Mesothelial cell of epicardium (in vitro differentiated cells): Measurements from ENCODE around the gene ZDHHC18. TPM values are rescaled to one million over a fixed set of nuclear protein-coding genes. Genes with fewer than 3 reads are reported as not detected.

Experiments
- DNase-seq, 2 experiments: peaks; one replicate each; pipeline ENCODE4 v3.0.0; 2021; ENCODE audit warnings: low spot score in 2 of 2; ENCODE audit not compliant: unreplicated experiment in 2 of 2
- H3K27ac Mint-ChIP-seq: 2 replicates; pipeline ENCODE4 v1.8.0; 2021; ENCODE audit warnings: mixed read lengths
- H3K27me3 Mint-ChIP-seq: 2 replicates; pipeline ENCODE4 v1.8.0; 2021; ENCODE audit warnings: low read depth, mixed read lengths
- H3K36me3 Mint-ChIP-seq: 2 replicates; pipeline ENCODE4 v1.8.0; 2021; ENCODE audit warnings: mixed read lengths
- H3K4me1 Mint-ChIP-seq: 2 replicates; pipeline ENCODE4 v1.8.0; 2021; ENCODE audit warnings: mixed read lengths
- H3K4me3 Mint-ChIP-seq: 2 replicates; pipeline ENCODE4 v1.8.0; 2021; ENCODE audit warnings: mild to moderate bottlenecking, moderate library complexity, mixed read lengths
- H3K9me3 Mint-ChIP-seq: 2 replicates; pipeline ENCODE4 v1.8.0; 2021; ENCODE audit warnings: mixed read lengths
- total RNA-seq: library from RNA; stranded (reverse); gene quantifications from 3 replicates; pipeline ENCODE4 v1.2.1, GENCODE V29; 2021
- TF ChIP-seq, protein P1 (sequence below): fragments of 200-600 bp; sonication (generic); IDR thresholded peaks from one replicate; pipeline ENCODE4 v1.5.0; 2021; ENCODE audit warnings: antibody characterized with exemption; ENCODE audit not compliant: unreplicated experiment

Gene ZDHHC18
- total RNA-seq, 1 donor from 2014 or later = 28.8 TPM

DNA sequence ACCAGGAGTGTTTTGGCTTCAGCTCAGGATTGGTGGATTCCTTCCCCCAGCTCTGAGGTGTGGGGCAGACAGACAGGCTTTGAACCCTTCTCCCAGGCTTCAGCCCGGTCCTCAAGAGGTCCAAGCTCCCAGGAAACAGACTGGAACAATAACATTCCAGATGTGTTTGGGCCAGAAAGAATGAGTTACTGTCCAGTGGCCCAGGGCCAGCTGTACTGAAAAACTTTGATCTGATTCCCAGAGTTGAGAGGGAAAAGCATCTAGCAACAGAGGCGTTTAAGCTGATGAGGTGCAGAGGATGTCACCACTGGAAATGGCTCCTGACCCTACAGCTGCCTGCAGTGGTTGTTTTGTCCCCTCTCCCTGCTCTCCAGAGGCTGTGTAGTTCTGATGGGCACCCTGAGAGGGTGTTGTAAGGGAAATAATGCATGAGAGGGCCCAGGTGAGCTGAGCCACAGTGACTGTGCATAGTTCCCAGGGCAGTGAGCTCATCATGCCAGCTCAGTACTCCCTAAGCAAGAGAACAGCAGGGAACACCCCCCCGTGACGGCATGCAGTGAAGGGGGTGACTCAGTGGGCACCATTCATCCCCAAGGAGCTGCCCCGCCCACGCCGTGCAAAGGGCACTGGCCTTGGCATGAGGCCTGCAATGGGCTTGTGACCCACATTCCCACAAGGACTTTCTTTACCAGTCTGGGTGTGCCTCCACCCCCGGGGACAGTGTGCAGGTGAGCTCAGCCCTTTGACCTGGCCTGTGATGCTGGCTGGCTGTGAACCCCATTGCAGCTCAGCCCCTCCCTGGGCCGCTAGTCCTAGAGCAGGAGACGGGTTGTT lies 22.7 kb downstream of the ZDHHC18 start:
- no peak overlapping the region for H3K4me3 Mint-ChIP-seq
- no peak for DNase-seq
- H3K4me1 Mint-ChIP-seq = no peaks in the 10 kb centered on the region
- TF ChIP-seq, protein P1, sequence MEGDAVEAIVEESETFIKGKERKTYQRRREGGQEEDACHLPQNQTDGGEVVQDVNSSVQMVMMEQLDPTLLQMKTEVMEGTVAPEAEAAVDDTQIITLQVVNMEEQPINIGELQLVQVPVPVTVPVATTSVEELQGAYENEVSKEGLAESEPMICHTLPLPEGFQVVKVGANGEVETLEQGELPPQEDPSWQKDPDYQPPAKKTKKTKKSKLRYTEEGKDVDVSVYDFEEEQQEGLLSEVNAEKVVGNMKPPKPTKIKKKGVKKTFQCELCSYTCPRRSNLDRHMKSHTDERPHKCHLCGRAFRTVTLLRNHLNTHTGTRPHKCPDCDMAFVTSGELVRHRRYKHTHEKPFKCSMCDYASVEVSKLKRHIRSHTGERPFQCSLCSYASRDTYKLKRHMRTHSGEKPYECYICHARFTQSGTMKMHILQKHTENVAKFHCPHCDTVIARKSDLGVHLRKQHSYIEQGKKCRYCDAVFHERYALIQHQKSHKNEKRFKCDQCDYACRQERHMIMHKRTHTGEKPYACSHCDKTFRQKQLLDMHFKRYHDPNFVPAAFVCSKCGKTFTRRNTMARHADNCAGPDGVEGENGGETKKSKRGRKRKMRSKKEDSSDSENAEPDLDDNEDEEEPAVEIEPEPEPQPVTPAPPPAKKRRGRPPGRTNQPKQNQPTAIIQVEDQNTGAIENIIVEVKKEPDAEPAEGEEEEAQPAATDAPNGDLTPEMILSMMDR = no peak
- no peaks in the 10 kb centered on the region for H3K9me3 Mint-ChIP-seq
- no peak overlapping the region for H3K27ac Mint-ChIP-seq
- H3K36me3 Mint-ChIP-seq = peaks cover 46% of the 10 kb centered on the region
- no peaks in the 10 kb centered on the region for H3K27me3 Mint-ChIP-seq

DNA sequence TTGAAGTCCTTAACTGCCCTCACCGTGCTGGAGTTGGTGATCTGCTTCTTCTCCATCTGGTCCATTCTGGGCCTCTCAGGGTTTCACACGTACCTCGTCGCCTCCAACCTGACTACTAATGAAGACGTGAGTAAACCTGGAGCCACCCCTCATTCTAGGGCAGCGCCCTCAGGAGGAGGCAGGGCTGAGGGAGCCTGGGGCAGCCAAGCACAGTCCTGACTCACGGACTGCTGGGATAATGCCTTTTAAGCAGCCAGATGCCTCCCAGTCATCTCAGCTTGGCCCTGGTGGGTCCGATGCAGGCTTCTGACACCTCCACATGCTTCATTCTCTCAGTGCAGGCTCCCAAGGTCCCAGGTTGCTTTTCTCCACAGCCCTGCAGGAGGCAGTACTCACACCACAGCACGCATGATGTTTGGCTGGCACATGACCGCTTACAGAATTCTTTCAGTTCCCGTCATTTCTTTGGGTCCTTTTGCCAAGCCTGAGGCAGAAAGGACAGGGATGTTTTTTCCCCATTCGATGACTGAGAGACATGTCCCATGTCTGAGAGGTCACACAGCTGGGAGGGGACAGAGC lies 24.7 kb downstream of the ZDHHC18 start:
- no peak overlapping the region for H3K27ac Mint-ChIP-seq
- H3K9me3 Mint-ChIP-seq = no peaks in the 10 kb centered on the region
- H3K4me3 Mint-ChIP-seq = no peak overlapping the region
- peaks cover 3% of the 10 kb centered on the region for H3K4me1 Mint-ChIP-seq
- peaks cover 53% of the 10 kb centered on the region for H3K36me3 Mint-ChIP-seq
- no peaks in the 10 kb centered on the region for H3K27me3 Mint-ChIP-seq
- DNase-seq = no peak
- TF ChIP-seq, protein P1 = no peak

DNA sequence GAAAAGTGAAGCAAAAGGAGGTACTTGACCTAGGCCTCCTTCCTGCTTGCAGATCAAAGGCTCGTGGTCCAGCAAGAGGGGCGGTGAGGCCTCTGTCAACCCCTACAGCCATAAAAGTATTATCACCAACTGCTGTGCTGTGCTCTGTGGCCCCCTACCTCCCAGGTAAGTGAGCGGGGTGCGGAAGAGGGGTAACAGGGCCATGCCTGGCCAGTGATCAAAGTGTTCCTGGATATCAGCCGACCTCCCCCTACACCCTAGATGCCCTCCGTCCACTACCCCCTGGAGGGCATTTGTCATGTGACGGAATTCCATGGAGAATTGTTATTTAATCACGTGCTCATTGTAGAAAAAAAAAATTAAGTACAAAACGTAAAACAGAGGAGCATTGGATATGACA lies 26.2 kb downstream of the ZDHHC18 start:
- H3K4me1 Mint-ChIP-seq = peaks cover 11% of the 10 kb centered on the region
- TF ChIP-seq, protein P1 = no peak
- H3K36me3 Mint-ChIP-seq = peaks cover 45% of the 10 kb centered on the region
- H3K27me3 Mint-ChIP-seq = no peaks in the 10 kb centered on the region
- H3K27ac Mint-ChIP-seq = no peak overlapping the region
- no peak overlapping the region for H3K4me3 Mint-ChIP-seq
- no peaks in the 10 kb centered on the region for H3K9me3 Mint-ChIP-seq
- DNase-seq = no peak

DNA sequence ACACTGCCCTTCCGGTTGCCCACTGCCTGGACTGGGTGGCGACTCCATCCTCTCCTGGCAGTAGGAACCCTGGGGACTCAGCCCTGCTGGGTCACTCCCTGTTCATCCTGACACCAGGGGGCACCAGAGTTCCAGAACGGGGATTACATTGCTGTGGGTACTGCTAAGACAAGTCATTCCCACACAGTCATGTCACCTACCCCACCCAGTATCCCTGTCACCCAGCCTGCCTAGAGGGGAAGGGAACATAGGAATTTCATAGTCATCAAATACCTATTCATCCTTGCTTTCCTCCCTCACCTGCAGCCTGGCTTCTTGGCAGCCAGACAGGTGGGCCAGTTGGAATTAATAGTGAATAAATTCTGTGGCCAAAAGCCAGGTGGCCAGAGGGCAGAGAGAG lies 26.7 kb downstream of the ZDHHC18 start:
- peaks cover 11% of the 10 kb centered on the region for H3K4me1 Mint-ChIP-seq
- H3K27ac Mint-ChIP-seq = no peak overlapping the region
- H3K9me3 Mint-ChIP-seq = no peaks in the 10 kb centered on the region
- H3K4me3 Mint-ChIP-seq = no peak overlapping the region
- DNase-seq = peak; percentile 63 to 84
- TF ChIP-seq, protein P1 = peak; percentile 61
- no peaks in the 10 kb centered on the region for H3K27me3 Mint-ChIP-seq
- H3K36me3 Mint-ChIP-seq = peaks cover 43% of the 10 kb centered on the region

DNA sequence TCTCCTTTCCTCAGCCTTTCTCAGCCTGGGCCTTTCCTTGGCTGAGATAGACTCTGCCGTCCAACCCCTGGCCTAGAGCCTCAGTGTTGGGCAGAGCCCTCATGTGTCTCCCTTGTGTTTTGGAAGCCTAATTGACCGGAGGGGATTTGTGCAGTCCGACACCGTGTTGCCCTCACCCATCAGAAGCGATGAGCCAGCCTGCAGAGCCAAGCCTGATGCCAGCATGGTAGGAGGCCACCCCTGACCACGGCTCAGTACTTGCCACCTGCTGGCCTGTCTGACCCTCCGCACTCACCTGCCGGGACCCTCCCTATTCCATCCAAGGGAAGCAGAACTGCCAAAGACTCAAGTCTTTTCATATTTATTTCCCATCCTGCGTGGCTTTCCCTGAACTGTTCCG lies 27.1 kb downstream of the ZDHHC18 start:
- no peaks in the 10 kb centered on the region for H3K27me3 Mint-ChIP-seq
- DNase-seq = no peak
- peaks cover 11% of the 10 kb centered on the region for H3K4me1 Mint-ChIP-seq
- no peak overlapping the region for H3K4me3 Mint-ChIP-seq
- H3K9me3 Mint-ChIP-seq = no peaks in the 10 kb centered on the region
- H3K27ac Mint-ChIP-seq = no peak overlapping the region
- TF ChIP-seq, protein P1 = no peak
- H3K36me3 Mint-ChIP-seq = peaks cover 42% of the 10 kb centered on the region
